Ramos (cell line): ENCODE data around the gene SLC38A9.
"Not testable (repeated sequence)": the region's sequence is repeated elsewhere in the genome, so short reads cannot be mapped to it uniquely, and the experiment has no call there.

ENCODE experiments used
- in situ Hi-C: fragments of 300-500 bp; cut with MboI; formaldehyde crosslinking; loops from one replicate; pipeline ENCODE4 v1.14.3; 2022; ENCODE audit warnings: low sequenced_read_pairs; ENCODE audit not compliant: unreplicated experiment

The SLC38A9 gene

DNA sequence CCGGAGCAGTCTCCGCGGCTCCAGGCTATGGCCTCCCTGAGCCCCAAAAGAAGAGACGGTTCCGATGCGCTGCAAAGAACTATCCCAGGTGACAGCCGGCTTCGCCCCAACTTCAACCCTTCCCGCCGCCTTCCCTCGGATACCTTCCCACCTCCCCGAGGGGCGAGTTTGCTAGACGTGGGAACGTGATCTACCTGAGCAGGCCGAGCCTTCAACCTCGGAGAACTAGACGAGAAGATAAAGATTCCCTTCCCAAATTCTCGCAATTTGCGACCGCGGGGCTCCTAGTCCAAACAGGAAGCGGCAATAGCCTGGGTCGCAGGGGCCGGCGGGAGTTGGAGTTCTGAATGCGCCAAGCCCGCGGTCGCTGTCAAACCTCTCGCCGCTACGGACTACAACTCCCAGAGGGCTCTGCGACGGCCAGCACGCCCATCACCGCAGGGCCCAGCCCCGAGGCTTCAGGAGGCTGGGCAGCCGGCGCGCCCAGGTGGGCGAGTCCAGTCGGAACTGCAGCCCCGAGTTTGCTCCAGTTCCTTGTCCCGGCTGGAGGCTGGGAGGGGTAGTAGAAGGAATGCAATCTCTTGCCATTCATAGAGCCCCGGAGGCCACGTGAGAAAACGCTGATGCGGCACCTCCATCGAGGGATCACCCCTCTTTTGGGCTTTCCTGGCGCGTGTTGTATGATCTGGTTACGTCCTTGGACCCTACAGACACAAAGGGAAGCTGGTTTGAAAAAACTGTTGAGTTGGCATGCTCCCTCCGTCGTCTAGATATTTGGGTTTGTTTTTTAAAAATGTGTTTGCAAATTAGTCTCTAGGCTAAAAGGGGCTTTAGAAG is at the start of gene SLC38A9:
SLC38A9 (minus strand) TSS at position 302 of the 837 bp plus-strand sequence. CDS start 14,366 bp downstream, outside the sequence.
- in situ Hi-C loops: no loop called here

- in situ Hi-C loops: not testable (repeated sequence)
These were observed 49.6 kb upstream of the SLC38A9 start for GRCh38 chr5:55761721-55762120.

- in situ Hi-C loops: no loop called here
These were observed 46.6 kb upstream of the SLC38A9 start for GRCh38 chr5:55758714-55759113.

- in situ Hi-C loops: no loop called here
These were observed 46.1 kb upstream of the SLC38A9 start for GRCh38 chr5:55758231-55758630.

DNA sequence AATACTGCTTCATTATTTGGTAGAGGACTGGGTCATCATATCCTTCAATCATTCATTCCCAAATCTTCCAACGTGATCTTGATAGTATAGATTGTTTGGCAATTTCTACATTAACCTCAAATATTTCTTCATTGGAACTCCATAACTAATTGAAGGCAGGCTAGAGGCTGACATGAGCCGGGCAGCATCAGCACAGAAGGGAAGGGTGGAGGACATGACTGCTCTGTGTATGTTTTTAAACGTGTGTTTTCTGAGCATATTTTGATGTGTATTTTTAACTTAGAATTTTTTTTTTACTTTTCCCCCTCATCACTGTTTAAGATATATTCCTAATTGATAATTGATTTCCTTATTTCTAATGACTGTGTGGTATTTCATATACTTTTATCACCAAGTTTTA is 38.4 kb upstream of the SLC38A9 start:
- in situ Hi-C loops: no loop called here

GRCh38 chr5:55750063-55750462 is 37.9 kb upstream of the SLC38A9 start:
- in situ Hi-C loops: no loop called here

DNA sequence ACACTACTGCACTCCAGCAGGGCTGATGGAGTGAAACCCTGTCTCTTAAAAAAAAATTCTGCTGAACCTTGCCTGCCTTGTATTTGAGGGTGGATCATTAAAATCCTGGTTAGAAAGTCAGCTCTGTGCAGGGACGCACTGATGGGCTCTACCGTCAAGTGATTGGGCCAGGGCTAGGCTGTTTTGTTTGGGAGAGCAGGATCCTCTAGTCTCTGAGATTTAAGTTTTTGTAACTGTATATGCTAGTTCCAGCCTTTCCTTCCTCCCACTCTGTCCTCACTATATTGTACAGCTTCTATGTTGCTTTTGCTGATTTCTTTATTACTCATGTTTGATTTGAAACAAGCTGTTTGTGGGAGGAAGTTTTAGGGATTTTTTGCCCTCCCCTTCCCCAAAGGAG is 37.3 kb upstream of the SLC38A9 start:
- in situ Hi-C loops: no loop called here

- in situ Hi-C loops: no loop called here
These were observed 35.7 kb upstream of the SLC38A9 start for GRCh38 chr5:55747778-55748318.

DNA sequence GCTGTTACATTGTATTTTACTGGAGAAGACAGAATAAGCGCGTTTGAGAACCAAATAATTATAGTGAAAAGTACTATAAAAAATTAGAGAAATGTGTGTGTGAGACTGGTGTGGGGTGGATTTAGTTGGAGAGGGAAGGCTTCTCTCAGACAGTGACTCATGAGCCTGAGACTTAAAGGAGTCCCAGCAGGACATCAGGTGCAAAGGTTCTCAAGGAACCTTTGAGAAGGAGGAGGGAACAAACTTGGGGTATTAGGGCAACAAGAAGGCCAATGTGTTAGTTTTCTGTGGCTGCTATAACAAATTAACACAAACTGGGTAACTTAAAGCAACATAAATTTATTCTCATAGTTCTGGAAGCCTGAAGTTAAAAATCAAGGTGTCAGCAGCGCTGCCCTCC is 30.7 kb upstream of the SLC38A9 start:
- in situ Hi-C loops: no loop called here

DNA sequence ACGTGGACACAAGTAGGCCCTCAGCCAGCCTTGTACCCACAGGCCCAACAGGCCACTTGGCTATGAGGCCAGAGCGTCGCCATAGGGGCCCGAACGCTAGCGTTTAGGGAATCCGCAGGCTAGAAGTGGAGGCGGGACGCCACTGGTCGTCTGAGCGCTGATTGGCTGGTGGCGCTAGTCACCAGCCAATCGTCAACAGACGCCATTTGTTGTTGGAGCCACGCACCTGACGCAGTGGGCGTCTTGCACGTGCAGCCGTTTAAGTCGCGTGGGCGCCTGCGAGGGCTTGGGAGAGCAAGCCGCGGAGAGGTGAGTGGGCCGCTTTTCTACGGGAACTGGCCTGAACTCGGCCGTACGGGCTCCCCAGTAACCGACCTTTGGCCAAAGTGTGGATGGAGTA is 25.7 kb upstream of the SLC38A9 start, which contains the start of gene DDX4:
DDX4 (plus strand) TSS at position 269 of the 400 bp plus-strand sequence. CDS start 903 bp downstream, outside the sequence.
- in situ Hi-C loops: no loop called here

GRCh38 chr5:55734658-55735057 is 22.5 kb upstream of the SLC38A9 start:
- in situ Hi-C loops: no loop called here

DNA sequence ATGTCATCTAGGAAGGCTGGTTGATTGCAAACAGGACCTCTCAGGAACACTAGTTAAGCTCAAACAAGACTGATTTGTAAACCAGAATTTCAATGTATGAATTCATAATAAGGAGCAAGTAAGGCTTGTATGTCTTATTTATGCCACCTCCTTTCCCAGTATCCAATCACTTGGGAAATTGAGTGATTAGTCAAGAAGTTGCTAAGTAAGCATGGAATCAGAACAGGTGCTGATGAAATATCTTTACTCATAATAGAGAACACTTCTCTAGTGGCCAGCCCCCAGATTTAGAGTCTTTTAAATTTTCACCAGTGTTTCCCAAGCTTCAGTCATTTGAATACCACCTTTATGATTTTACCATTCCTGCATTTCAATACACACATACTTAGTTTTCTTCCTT is 20.5 kb upstream of the SLC38A9 start:
- in situ Hi-C loops: no loop called here

GRCh38 chr5:55731848-55732247 is 19.7 kb upstream of the SLC38A9 start:
- in situ Hi-C loops: no loop called here

- in situ Hi-C loops: no loop called here
These were observed 12.2 kb upstream of the SLC38A9 start for GRCh38 chr5:55724281-55724680.

DNA sequence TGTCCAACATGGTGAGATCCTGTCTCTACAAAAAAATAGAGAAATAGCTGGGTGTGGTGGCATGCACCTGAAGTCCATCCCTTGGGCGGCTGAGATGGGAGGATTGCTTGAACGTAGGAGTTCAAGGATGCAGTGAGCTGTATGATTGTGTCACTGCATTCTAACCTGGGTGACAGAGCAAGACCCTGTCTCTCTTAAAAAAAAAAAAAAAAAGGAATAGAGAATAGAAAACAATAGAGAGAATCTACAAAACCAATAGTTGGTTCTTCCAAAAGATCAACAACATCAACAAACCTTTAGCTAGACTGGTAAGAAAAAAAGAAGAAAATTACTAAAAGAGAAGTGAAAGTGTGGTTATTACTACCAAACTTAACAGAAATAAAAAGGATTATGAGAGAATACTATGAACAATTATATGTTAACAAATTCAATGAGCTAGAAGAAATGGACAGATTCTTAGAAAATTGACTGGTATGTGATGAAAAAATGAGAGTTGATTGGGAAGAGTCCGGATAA is 8.1 kb upstream of the SLC38A9 start:
- in situ Hi-C loops: no loop called here

DNA sequence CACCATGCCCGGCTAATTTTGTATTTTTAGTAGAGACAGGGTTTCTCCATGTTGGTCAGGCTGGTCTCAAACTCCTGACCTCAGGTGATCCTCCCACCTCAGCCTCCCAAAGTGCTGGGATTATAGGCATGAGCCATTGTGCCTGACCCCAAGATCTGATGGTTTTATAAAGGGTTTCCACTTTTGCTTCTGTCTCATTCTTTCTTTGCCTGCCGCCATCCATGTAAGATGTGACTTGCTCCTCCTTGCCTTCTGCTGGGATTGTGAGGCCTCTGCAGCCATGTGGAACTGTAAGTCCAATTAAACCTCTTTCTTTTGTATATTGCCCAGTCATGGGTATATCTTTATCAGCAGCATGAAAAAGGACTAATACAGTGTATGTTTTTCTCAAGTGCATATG is 6.9 kb upstream of the SLC38A9 start:
- in situ Hi-C loops: not testable (repeated sequence)

DNA sequence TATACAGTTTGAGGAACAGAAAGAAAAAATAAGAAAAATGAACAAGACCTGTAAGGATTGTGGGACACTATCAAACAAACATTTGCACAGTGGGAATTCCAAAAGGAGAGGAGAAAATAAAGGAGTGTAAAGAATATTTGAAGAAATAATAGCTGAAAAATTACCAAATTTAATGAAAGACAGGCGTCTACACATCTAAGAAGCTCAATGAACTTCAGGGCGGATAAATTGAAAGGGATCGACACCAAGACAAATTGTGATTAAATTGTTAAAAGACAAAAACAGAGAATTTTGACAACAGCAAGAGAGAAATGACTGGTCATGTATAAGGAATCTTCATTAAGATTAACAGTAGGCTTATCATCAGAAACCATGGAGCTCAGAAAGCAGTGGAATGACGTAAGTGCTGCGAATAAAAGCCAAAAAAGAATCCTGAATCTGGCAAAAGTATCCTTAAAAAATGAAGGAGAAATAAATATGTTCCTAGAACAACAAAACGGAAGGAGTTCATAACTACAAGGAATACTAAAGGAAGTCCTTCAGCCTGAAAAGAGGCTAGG is 3.5 kb upstream of the SLC38A9 start:
- in situ Hi-C loops: no loop called here

GRCh38 chr5:55714749-55715148 is 2.6 kb upstream of the SLC38A9 start:
- in situ Hi-C loops: no loop called here

- in situ Hi-C loops: no loop called here
These were observed 2.2 kb upstream of the SLC38A9 start for GRCh38 chr5:55714339-55714738.

DNA sequence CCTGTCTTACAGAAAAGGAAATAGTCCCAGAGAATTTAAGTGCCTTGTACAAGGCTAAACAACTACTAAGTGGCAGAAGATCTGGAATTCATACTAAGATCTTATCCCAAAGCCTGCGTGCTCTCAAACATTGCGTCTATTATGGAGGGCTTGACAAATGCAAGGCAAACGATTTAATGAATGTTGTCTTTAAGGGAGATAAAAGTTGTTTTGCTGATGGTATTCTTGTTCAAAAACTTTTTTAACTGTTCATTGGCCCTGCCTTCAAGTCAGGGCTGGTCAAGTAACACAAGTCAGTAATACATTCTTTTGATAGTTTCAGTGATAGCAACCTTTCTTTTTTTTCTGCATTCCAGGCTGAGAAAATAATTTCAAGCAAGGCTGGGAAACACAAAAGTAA is 1.7 kb upstream of the SLC38A9 start:
- in situ Hi-C loops: no loop called here

- in situ Hi-C loops: no loop called here
These were observed 559 bp downstream of the SLC38A9 start for GRCh38 chr5:55711507-55712022.
